Lower lobe of right lung (tissue), 1 donor: Measurements from ENCODE around the gene UBAC1. TPM values are rescaled to one million over a fixed set of nuclear protein-coding genes. Genes with fewer than 3 reads are reported as not detected.

ENCODE experiments used
- total RNA-seq: library from RNA; stranded (reverse); fragmentation: NEBNext Ultra II Directional; extraction: Animal tissue kit (Norgen Biotek cat#: 25700); gene quantifications from one replicate; pipeline ENCODE4 v1.2.1, GENCODE V29; 2021
- donor health status: DM: no; HTN: yes; CAD: no; lungs with severe emphysema.

The UBAC1 gene
- total RNA-seq, 1 donor from 2014 or later, result 40.3 TPM

Other genes starting within 250 kb of the UBAC1 start
- 34.4 TPM for gene CAMSAP1, start 53.8 kb downstream of the UBAC1 start, total RNA-seq
- gene NACC2, start 133.9 kb upstream of the UBAC1 start, total RNA-seq, result 27.0 TPM
- gene TMEM250, start 157.5 kb upstream of the UBAC1 start, total RNA-seq, result 31.2 TPM
- not detected for gene LHX3, start 243.8 kb upstream of the UBAC1 start, total RNA-seq